HG02943 (cell line): ENCODE results near the gene ABCC3.

Source experiments
- ATAC-seq: cut with Tn5 transposase; IDR thresholded peaks from one replicate; pipeline ENCODE4 v1.9.1; 2021; ENCODE audit warnings: mild to moderate bottlenecking, low read depth, moderate library complexity; ENCODE audit not compliant: unreplicated experiment

The ABCC3 gene

GRCh38 chr17:50641357-50641756, 6.7 kb downstream of the ABCC3 start:
- no peak for ATAC-seq

- no peak for ATAC-seq
Measured at GRCh38 chr17:50642071-50642721, 7.5 kb downstream of the ABCC3 start.

GRCh38 chr17:50642722-50643656, 8.3 kb downstream of the ABCC3 start:
- ATAC-seq: no peak

DNA sequence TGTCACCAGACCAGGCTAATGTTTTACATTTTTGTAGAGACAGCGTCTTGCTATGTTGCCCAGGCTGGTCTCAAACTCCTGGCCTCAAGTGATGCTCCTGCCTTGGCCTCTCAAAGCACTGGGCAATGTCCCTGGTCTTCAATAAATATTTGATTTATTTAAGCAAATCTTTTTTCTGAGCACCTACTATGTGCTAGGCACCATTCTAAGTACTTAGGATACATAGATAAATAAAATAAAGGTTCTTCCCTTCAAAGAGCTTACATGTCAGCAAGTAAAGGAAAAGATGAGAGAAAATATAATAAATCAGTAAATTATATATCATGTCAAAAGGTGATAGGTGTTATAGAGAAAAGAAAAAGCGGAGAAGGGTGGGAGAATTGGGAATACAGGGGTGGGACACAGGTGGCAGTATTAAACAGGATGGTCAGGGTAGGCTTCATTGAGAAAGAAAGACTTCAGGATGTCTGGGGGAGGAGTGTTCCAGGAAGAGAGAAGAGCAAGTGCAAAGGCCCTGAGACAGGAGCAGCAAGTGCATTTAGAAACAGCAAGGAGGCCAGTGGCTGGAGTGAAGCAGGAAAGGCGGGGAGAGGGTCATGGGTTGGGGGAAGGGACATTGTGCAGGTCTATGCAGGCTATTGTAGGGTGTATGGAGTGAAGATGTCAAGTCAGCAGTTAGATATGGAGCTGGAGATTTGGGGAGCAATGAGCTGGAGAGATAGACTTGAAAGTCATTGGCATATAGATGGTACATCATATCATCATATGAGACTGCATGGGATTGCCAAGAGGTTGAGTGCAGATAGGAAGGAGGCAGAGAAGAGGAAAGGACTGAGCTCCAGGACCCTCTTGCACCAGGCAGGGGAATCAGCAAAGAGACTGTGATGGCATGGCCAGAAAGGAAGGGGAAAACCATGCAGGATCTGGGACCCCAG, 11.3 kb downstream of the ABCC3 start:
- no peak for ATAC-seq

- no peak for ATAC-seq
Measured at GRCh38 chr17:50647187-50647586, 12.5 kb downstream of the ABCC3 start.

- ATAC-seq: no peak
Measured at GRCh38 chr17:50649042-50649908, 14.6 kb downstream of the ABCC3 start.

DNA sequence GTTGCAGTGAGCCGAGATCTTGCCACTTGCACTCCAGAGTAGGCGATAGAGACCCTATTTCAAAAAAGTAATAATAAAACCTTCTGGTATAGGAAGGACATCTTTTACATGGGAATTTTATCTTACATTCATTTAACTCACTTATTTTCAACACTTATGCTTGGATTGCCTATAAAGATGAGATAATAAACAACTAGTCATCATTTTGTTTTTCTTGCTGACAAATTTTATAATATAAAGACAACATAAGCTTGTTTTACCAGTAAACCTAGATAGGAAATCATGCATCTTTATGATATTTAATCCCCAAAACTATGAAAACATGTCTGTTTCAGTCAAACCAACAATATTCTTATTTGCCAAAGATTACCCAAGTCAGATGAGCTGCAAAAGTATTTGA, 17.0 kb downstream of the ABCC3 start:
- ATAC-seq: no peak

DNA sequence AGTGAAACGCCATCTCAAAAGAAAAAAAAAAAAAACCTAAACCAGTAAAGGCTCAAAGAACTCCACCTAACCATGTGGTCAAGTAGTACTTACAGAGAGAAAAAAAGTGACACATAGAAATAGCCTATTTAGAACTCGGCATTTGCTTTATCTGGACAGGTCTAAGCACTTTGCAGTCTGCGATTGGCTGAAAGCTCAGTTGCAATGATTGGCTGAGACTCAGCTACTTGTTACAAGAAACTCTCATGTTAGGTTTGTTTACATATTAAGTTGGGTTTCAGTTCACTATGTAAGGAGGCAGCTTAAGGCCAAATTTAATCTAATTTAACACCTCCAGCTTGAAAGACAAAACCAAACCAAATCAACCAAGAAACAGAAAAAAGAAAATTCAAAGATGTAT, 19.1 kb downstream of the ABCC3 start:
- no peak for ATAC-seq

GRCh38 chr17:50656509-50656908, 21.8 kb downstream of the ABCC3 start:
- no peak for ATAC-seq

DNA sequence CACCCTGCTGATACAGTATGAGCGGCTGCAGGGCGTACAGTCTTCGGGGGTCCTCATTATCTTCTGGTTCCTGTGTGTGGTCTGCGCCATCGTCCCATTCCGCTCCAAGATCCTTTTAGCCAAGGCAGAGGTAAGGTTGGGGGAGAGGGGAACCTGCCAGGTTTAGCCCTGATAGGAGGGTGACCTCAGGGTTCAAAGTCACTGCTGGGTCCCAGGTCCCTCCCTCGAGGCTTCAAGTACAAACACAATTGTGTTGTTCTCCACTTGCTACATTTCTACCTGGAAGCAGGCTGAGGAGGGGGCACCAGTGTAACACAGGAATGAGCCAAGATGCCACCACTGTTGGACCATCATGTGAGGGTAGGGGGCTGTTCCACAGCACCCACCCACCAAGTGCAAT, 22.4 kb downstream of the ABCC3 start:
- no peak for ATAC-seq

DNA sequence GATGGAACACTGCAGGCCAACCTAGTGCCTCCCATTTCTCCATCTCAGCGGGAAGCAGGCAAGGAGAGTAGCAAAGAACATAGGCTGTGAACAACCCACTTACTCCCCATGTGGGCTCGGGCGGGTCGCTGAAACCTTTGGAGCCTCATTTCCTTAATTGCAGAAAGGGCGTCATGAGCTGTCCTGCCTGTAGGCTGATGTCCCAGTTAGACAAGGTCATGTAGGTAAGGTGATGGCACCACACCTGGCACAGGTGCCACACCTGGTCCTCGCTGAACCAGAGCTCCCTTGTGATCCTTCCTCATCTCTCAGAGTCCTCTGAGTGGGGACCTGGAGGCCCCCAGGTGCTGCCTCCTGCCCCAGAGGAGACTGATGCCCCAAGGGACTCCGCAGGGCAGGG, 22.9 kb downstream of the ABCC3 start:
- no peak for ATAC-seq

DNA sequence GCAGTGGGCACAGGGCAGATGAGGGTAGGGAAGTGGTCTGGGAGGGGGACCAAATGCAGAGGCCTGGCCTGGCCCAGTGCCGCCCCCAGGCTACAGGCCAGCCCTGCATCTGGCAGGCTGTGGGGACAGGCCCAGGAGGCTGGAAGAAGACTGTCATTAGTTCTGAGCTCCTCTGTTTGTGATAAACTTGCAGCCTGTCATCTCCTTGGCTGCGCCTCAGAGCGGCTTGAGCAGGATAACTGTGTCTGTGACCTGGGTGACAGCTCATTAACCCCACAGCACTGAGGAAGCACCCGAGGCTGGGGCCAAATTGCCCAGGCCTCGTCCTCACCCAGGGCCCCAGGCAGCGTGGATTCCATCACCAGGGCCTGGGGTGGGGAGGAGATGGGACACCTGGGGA, 23.9 kb downstream of the ABCC3 start:
- no peak for ATAC-seq

- ATAC-seq: no peak
Measured at GRCh38 chr17:50659179-50659578, 24.5 kb downstream of the ABCC3 start.

- ATAC-seq: no peak
Measured at GRCh38 chr17:50660042-50660886, 25.6 kb downstream of the ABCC3 start.

DNA sequence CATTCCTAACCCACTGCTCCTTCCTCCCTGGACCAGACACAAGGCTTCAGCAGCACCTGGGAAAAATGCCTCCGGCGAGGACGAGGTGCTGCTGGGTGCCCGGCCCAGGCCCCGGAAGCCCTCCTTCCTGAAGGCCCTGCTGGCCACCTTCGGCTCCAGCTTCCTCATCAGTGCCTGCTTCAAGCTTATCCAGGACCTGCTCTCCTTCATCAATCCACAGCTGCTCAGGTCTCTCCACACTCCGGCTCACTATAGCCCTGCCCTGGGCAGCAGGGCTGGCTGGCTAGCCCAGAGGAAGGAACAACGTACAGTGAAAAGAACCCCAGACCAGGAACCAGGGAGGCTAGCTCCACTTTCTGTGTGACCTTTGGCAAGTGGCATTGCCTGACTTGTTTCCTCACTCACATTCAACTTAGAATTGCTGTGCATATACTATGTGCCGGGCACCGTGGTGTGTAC, 26.2 kb downstream of the ABCC3 start:
- ATAC-seq: no peak

DNA sequence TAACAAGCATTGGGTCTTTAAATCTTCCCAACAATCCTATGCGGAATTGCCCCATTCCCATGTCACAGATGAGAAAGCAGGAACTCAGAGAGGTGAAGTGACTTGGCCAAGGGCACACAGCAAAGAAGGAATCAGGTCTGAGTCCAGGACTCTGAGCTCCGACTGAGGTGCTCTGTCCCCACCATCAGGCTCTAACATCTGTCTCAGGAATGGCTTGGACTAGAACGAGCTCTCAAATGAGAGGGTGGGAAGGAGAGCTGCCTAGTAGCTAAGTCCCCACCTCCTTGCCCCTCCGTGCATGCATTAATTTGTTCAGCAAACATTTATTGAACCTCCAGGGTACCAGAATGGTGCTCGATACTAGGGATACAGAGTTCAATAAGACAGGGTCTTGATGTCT, 26.7 kb downstream of the ABCC3 start:
- ATAC-seq: no peak

DNA sequence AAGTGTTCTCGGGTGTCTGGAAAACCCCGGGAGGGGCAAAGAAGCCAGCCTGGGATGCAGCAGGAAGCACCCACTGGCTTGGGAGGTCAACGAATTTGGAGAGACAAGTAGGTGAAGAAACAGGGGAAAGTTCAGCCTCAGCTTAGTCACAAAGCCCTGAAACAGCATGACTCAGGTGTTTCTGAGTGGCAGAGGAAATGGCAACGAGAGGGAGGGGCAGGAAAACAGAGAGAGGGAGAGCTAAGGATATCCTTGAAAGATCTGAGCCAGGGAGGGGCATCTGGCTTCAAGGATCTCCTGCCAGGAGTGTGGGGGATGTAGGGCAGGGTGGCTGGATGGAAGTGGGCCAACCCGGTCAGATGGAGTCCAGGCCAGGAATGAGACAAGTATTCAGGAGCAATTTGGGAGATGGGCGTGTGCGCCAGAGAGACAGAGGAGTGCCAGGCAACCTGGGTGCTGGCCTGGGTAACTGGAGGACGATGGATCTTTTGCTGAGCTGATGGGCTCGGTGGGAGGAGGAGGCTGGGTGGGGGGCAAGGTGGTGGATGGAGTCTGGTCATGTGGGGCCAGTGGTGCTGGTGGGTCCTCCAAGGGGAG, 27.2 kb downstream of the ABCC3 start:
- no peak for ATAC-seq

DNA sequence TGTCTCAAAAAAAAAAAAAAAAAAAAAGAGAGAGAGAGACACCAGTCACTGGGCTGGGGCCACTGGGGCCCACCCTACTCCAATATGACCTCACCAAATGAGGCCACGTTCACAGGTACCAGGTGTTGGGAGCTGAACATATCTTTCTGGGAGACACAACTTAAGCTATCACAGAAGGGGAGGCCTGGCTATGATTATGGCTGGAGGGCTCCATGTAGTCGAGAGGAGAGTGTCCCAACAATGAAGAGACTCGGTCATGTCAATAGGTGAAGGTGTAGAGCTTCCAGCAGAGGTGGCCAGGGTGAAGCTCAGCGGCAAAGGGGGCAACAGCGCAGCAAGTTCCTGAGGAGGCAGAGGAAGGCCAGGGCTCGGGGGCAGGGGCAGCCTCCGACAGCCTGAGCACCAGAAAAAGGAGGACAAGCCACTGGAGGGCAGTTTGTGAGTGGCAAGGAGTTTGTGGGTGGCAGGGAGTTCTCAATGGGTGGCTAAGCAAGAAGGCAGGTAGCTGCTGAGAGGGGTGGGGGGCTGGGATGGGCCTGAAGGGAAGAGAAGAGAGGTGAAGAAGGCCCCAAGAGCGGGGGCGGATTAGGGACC, 28.0 kb downstream of the ABCC3 start:
- ATAC-seq: no peak
